OCI-LY1 (cell line): Measurements from ENCODE around the gene CHAF1A.

Experiments
- EZH2 ChIP-seq: fragments of 200-600 bp; sonication (generic), shearing (Covaris generic); IDR thresholded peaks from 2 replicates; pipeline ENCODE4 v1.8.0; 2017; ENCODE audit warnings: borderline replicate concordance, mixed run types, mild to moderate bottlenecking, antibody characterized with exemption, low read length, moderate library complexity, mixed read lengths
- TF ChIP-seq, protein P1 (sequence below): fragments of 200-600 bp; sonication (generic), shearing (Covaris generic); IDR thresholded peaks from 2 replicates; pipeline ENCODE4 v1.5.1; 2017; ENCODE audit warnings: mild to moderate bottlenecking, antibody characterized with exemption, low read length, moderate library complexity, mixed read lengths

DNA sequence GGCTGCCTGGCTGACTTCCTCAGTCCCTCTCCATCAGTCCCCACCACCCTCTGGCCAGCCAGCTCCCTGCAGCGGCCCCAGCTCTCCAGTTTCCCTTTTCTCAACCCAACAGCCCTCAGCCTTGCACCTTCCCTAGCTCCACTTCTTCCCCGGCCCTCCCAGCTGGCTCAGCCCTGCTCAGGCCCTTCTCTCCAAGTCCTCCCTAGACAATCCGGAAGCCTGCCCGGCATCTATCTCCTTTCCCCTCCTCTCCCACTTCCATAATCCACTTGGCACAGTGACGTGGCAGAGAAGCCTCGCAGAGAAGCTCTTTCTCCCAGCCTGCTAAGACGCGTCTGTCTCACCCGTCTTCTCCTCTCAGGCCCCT lies 54.0 kb downstream of the CHAF1A start:
- TF ChIP-seq, protein P1, sequence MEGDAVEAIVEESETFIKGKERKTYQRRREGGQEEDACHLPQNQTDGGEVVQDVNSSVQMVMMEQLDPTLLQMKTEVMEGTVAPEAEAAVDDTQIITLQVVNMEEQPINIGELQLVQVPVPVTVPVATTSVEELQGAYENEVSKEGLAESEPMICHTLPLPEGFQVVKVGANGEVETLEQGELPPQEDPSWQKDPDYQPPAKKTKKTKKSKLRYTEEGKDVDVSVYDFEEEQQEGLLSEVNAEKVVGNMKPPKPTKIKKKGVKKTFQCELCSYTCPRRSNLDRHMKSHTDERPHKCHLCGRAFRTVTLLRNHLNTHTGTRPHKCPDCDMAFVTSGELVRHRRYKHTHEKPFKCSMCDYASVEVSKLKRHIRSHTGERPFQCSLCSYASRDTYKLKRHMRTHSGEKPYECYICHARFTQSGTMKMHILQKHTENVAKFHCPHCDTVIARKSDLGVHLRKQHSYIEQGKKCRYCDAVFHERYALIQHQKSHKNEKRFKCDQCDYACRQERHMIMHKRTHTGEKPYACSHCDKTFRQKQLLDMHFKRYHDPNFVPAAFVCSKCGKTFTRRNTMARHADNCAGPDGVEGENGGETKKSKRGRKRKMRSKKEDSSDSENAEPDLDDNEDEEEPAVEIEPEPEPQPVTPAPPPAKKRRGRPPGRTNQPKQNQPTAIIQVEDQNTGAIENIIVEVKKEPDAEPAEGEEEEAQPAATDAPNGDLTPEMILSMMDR = no peak
- no peak for TF ChIP-seq EZH2
